NT2/D1 (cell line): ENCODE measurements around the gene RNF121.

Source experiments
- DNase-seq: peaks from one replicate; pipeline ENCODE4 v3.0.0-alpha.2; 2011; ENCODE audit warnings: low read depth, low spot score
- H3K27me3 ChIP-seq: 2 replicates; pipeline ENCODE4 v1.6.0; 2011; ENCODE audit warnings: mild to moderate bottlenecking; ENCODE audit not compliant: insufficient read length, insufficient read depth
- H3K36me3 ChIP-seq: 2 replicates; pipeline ENCODE4 v1.6.1; 2011; ENCODE audit warnings: mild to moderate bottlenecking, low read length, mixed read lengths; ENCODE audit not compliant: insufficient read depth, insufficient read length
- H3K4me1 ChIP-seq: 2 replicates; pipeline ENCODE4 v1.5.1; 2011; ENCODE audit not compliant: insufficient read depth, insufficient read length
- H3K4me3 ChIP-seq: 2 replicates; pipeline ENCODE4 v1.5.1; 2011; ENCODE audit warnings: low read depth; ENCODE audit not compliant: insufficient read length
- H3K9ac ChIP-seq: 2 replicates; pipeline ENCODE4 v1.6.0; 2011; ENCODE audit warnings: low read depth; ENCODE audit not compliant: insufficient read length
- H3K9me3 ChIP-seq: 2 replicates; pipeline ENCODE4 v1.5.1; 2011; ENCODE audit warnings: mild to moderate bottlenecking, low read length; ENCODE audit not compliant: insufficient read depth
- SUZ12 ChIP-seq: IDR thresholded peaks from 2 replicates; pipeline ENCODE4 v1.6.1; 2011; ENCODE audit not compliant: insufficient read length, insufficient read depth; ENCODE audit errors: extremely low read depth
- YY1 ChIP-seq: IDR thresholded peaks from 2 replicates; pipeline ENCODE4 v1.6.1; 2011; ENCODE audit not compliant: insufficient read length, insufficient read depth
- ZNF274 ChIP-seq: IDR thresholded peaks from 2 replicates; pipeline ENCODE4 v1.6.1; 2011; ENCODE audit warnings: mild to moderate bottlenecking, low read depth, low read length

The RNF121 gene

DNA sequence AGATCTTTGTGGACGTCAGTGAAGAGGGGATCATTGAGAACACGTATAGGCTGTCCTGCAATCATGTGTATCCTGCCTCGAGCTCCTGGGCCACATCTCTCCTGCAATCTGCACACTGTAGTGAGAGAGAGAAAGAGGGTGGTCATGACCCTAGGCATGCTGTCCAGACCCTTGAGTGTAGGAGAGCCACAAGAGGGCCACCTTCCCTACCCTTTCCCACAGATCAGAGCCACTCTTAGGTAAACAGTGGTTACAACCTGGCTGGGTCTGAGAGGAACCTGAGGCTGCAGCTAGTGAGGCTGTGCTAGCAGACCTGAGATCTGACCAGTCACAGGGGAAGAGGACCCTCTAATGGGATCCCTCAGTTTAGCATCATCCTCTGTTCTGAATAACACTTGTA, 65.9 kb downstream of the RNF121 start:
- Histone ChIP-seq H3K27me3 (no peaks in the 10 kb centered on the region), H3K9ac (no peak overlapping the region), H3K9me3 (no peaks in the 10 kb centered on the region), H3K4me1 (peaks cover 4% of the 10 kb centered on the region), H3K36me3 (peaks cover 56% of the 10 kb centered on the region), H3K4me3 (no peak overlapping the region)
- DNase-seq = no peak
- TF ChIP-seq YY1 (no peak), ZNF274 (no peak), SUZ12 (no peak)

DNA sequence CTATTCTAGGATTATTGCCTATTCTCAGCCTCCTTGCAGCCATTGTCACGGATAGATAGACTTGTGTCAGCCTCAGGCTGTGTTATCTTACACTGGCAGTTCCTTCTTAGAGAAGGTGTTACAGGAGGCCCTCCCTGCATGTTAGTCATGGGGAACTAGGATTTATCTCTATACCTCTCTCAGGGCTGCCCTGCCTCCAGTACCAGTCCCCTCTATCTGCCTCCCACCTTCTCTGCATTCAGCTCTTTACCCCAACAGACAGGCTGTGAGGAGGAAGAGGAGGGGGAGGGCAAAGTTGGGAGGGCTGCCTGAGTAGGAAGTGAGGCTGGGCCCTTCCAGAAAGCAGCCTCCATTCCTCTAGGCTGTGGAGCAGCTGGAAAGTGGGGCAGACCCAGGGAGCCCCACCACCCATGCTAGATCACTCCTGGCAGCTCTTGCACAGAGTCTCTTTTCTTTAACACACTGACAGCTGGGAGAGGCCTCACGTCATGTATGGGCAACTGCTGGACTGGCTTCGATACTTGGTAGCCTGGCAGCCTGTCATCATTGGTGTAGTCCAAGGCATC, 67.0 kb downstream of the RNF121 start:
- Histone ChIP-seq H3K27me3 (no peaks in the 10 kb centered on the region), H3K9me3 (no peaks in the 10 kb centered on the region), H3K36me3 (peaks cover 56% of the 10 kb centered on the region), H3K4me3 (no peak overlapping the region), H3K4me1 (peaks cover 4% of the 10 kb centered on the region), H3K9ac (no peak overlapping the region)
- no peak for DNase-seq
- no peak for TF ChIP-seq YY1
- TF ChIP-seq ZNF274 = no peak
- no peak for TF ChIP-seq SUZ12

DNA sequence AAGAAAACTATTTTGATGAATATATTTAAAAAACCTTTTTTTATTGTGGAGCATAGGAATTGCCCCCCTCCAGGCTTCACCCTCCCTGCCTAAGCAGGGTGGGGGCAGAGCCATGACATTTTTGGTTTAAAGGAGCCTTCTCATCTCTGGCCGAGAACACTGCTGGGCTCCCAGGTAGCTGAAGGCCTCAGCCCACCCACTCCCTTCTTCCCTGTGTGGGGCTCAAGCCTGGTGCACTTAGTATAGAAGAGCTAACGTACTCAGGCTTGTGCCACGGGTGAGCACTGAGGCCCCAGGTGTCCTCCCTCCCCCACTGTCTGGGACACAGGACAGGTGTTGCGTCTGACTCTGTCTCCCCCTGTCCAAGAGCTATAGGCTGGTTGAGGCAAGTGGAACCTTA, 67.7 kb downstream of the RNF121 start:
- H3K27me3 ChIP-seq = no peaks in the 10 kb centered on the region
- peaks cover 4% of the 10 kb centered on the region for H3K4me1 ChIP-seq
- H3K36me3 ChIP-seq = peaks cover 59% of the 10 kb centered on the region
- no peak overlapping the region for H3K4me3 ChIP-seq
- DNase-seq = no peak
- H3K9ac ChIP-seq = no peak overlapping the region
- TF ChIP-seq YY1 = no peak
- no peak for TF ChIP-seq ZNF274
- no peak for TF ChIP-seq SUZ12
- no peaks in the 10 kb centered on the region for H3K9me3 ChIP-seq

DNA sequence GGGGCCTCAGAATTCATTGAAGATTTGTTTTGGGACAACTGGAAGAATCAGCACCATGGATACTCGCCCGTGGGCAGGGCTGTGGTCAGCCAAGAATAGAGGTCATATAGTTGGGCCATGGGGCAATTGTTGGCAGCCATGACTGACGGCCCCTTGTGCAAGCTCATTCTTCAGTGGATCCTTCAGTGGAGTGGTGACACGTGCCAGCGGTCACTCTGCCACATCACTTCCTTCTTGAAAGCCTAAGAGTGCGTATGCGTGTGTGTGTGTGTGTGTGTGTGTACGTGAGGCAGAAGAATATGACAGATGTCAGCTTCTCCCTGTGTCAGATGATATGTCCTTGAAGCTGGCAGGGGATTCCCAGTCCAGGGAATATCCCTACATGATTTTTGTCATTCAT, 68.1 kb downstream of the RNF121 start:
- no peaks in the 10 kb centered on the region for H3K27me3 ChIP-seq
- H3K4me3 ChIP-seq = no peak overlapping the region
- H3K4me1 ChIP-seq = peaks cover 4% of the 10 kb centered on the region
- no peaks in the 10 kb centered on the region for H3K9me3 ChIP-seq
- no peak for DNase-seq
- peaks cover 59% of the 10 kb centered on the region for H3K36me3 ChIP-seq
- no peak for TF ChIP-seq YY1
- no peak for TF ChIP-seq ZNF274
- TF ChIP-seq SUZ12 = no peak
- H3K9ac ChIP-seq = no peak overlapping the region

DNA sequence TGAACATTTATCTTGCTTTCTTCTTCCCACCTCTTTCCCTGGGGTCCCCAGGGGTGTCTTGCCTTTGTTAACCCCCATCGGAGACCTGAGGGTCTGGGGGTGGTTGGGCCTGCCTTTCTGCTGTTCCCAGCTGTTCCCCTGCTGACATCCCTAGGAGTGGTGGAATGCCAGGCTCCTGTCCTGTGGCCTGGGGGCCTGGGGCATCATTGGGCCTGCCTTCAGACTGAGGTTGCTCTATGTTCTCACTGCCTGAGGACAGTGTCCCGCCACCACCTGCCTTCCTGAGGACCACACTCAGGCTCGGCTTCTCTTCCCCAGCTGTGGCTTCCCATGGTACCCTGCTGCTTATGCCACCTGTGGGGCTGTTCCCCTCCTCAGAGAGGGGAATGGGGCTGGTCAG, 68.7 kb downstream of the RNF121 start:
- Histone ChIP-seq H3K4me1 (peaks cover 4% of the 10 kb centered on the region), H3K9ac (no peak overlapping the region), H3K36me3 (peaks cover 64% of the 10 kb centered on the region), H3K4me3 (no peak overlapping the region), H3K9me3 (no peaks in the 10 kb centered on the region), H3K27me3 (no peaks in the 10 kb centered on the region)
- DNase-seq = no peak
- TF ChIP-seq ZNF274 = no peak
- TF ChIP-seq YY1 = no peak
- TF ChIP-seq SUZ12 = no peak

DNA sequence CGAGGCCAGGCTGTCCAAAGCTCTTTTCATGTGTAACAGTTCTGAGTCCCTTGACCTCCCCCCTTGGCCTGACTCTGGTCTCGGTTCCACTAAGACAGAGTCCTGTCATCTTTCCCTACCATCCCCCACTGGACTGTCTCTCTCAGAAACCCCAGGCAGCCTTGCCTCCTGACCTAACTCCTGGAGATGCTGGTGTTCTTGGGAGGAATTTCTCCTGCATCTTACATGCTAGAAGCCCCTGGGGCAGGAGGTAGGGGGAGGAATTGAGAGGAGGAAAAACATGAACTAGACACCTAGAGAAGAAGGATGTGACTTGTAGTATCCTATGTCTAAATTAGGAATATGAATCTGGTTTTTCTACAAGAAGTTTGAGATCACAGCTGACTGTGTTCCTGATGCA, 69.2 kb downstream of the RNF121 start:
- H3K9ac ChIP-seq = no peak overlapping the region
- no peak for DNase-seq
- no peaks in the 10 kb centered on the region for H3K9me3 ChIP-seq
- H3K36me3 ChIP-seq = peaks cover 69% of the 10 kb centered on the region
- no peaks in the 10 kb centered on the region for H3K27me3 ChIP-seq
- H3K4me3 ChIP-seq = no peak overlapping the region
- no peak for TF ChIP-seq YY1
- TF ChIP-seq ZNF274 = no peak
- TF ChIP-seq SUZ12 = no peak
- H3K4me1 ChIP-seq = peaks cover 4% of the 10 kb centered on the region

DNA sequence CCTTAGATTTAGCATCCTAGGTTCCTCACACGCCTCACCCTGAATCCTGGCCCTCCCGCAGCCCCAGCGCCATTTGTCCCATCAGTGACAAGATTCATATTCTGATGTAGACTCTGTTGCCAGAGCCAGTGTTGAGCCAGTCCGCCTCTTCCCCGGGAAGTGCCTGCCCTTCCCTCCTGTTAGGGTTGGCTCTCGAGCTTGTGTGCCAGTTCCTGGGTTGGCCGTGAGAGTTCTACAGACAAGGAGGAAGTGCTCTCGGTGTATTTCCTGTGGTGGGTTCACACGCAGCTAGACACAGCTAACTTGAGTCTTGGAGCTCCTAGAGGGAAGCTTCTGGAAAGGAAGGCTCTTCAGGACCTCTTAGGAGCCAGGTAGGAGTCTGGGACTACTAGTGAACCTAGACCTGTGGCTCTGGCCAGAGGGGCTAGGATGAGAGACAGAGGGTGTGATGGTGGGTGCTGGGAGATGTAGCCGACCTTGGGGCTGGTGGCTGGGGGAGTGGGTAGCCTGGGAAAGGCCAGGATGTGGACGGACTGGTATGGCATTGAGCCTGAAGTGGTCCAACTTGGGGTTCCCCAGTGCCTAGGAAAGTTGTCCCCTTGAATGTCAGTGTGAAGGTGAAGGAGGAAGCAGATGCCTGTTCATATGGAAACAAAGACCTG, 69.9 kb downstream of the RNF121 start, which contains the start of gene IL18BP:
Gene IL18BP (plus strand): TSS at position 261 of the 662 bp plus-strand sequence. CDS start 1,076 bp downstream, outside the sequence.
- Histone ChIP-seq H3K9ac (no peak within 1 kb of the TSS), H3K27me3 (no peaks in the 10 kb centered on the region), H3K9me3 (no peaks in the 10 kb centered on the region), H3K36me3 (peaks cover 76% of the 10 kb centered on the region), H3K4me3 (no peak within 1 kb of the TSS), H3K4me1 (peaks cover 4% of the 10 kb centered on the region)
- TF ChIP-seq SUZ12 (no peak), ZNF274 (no peak), YY1 (no peak)
- no peak for DNase-seq
